ENCODE results near the gene FBXO34.

DNA sequence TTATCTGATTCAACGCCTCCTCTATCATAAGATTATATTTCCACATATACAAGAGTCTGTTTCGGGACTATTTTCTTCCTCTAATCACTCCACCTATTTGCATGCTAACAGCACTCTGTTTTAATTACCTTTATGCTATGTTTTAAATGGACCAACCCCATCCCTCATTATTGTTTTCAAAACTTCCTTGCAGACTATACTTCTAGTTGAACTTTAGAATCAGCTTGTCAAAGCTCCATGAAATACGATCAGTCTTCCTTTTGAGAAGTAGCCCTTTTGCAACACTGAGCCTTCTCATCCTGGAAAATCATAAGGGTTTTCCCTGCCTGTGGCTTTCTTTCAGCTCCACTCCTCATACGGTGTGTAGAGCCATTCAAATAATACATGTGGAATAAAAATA lies 103.5 kb downstream of the FBXO34 start:
- no peak for TF ChIP-seq EZH2 (IDR thresholded peaks at IDR 0.05; ENCODE audit: borderline replicate concordance, low read length)
- TF ChIP-seq, protein P1, sequence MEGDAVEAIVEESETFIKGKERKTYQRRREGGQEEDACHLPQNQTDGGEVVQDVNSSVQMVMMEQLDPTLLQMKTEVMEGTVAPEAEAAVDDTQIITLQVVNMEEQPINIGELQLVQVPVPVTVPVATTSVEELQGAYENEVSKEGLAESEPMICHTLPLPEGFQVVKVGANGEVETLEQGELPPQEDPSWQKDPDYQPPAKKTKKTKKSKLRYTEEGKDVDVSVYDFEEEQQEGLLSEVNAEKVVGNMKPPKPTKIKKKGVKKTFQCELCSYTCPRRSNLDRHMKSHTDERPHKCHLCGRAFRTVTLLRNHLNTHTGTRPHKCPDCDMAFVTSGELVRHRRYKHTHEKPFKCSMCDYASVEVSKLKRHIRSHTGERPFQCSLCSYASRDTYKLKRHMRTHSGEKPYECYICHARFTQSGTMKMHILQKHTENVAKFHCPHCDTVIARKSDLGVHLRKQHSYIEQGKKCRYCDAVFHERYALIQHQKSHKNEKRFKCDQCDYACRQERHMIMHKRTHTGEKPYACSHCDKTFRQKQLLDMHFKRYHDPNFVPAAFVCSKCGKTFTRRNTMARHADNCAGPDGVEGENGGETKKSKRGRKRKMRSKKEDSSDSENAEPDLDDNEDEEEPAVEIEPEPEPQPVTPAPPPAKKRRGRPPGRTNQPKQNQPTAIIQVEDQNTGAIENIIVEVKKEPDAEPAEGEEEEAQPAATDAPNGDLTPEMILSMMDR (conservative IDR thresholded peaks at IDR 0.05 in 1 of 2, IDR thresholded peaks at IDR 0.05 in 1 of 2; ENCODE audit: extremely low read depth in 1 of 2, insufficient read depth in 1 of 2, low read depth in 1 of 2, low read length in 2 of 2), result no peak

All from mammary epithelial cell (primary cell).